Activated effector memory CD4-positive, alpha-beta T cell treated with Interleukin-2 at 50 U/mL for 16 hours (primary cell): Measurements from ENCODE around the gene FOXD4L6.
"Not testable (repeated sequence)": the region's sequence is repeated elsewhere in the genome, so short reads cannot be mapped to it uniquely, and the experiment has no call there.

ENCODE experiments used
- DNase-seq: peaks from one replicate; pipeline ENCODE4 v3.0.0-alpha.2; 2020

FOXD4L6 gene

DNA sequence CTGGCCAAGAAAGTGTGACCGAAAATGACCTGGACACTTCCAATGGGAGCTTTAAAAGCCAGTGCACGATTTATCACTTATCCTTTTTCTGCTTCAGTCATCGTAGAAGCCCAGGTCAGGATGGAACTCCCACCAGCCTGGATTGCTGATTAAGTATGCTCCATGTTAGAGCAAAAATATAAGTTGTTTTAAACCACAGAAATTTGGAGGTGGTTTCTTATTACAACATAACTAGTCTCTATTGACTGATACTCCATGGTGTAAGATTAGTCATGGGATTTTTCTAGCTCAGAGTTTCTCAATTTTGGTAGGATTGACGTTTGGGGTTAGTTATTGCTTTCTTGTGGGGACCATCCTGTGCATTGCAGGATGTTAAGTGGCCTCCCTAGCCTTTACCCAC is 29.7 kb downstream of the FOXD4L6 start:
- not testable (repeated sequence) for DNase-seq

DNA sequence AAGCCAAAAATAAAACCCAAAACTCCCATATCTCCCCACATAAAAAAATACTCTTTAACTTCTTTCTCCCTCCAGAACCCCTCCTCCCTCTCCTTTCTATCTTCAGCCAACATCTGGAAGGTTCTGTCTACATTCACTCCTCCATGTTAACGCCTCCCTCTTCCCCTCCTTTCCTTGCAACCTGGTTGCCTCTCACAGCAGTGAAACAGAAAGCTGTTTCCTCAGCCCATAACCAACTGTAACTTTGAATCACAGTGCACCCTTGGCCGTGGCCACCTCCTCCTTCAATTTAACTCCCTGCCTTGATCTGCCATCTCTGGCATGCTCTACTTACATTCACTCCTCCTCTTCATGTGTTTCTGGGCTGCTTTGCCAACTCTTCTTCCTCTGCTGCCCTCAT is 33.4 kb downstream of the FOXD4L6 start:
- DNase-seq = not testable (repeated sequence)

DNA sequence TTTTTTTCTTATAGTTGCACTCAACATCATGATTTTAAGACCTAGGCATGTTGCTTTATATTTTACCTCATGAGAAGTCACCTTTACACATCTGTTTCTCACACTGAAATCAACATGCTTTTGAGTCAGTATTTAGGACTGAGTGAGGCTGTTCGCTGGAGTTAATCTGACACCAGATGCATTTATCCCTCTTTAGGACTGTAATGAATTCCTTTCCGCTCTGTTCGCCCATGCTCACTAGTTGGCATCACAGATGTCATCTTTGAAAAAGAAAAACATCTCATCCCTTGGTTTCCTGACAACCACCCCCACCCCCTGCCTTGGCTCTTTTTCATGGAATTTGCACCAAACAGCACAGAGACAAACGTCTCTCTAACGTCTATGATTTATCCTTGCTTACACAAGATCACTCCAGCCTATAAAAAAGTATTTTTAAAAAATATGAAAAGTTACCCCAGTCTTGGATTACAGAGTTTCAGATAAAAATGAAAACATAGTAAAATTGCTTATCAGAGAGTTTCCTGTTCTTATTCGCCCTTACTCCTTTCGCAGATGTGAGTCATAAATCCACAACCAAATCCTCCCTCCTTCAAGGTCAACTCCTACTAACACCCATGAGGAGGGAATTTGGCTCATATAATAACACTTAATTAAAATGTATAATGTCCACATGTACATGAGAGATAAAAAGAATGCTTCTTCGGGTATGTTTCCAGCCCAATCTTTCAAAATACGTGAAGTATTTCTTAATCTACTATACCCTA is 34.3 kb downstream of the FOXD4L6 start:
- DNase-seq = not testable (repeated sequence)

DNA sequence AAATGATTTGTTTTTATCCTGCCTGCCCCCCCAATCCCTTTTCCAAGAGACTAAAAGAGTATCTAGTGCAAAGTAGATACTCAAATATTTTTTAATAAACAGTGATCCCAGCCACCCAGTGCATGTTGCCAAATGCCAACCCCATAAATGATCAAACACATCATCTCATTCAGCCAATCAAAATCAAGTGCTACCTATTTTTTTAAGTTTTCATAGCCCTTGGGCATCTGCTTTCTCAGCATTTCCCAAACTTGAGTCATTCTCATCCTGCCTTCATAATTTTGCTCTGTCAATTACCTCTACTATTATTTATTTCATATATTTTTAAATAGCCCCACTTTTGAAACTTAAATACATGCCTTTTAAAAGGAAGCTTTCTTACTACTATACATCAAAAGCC is 37.6 kb downstream of the FOXD4L6 start:
- not testable (repeated sequence) for DNase-seq

DNA sequence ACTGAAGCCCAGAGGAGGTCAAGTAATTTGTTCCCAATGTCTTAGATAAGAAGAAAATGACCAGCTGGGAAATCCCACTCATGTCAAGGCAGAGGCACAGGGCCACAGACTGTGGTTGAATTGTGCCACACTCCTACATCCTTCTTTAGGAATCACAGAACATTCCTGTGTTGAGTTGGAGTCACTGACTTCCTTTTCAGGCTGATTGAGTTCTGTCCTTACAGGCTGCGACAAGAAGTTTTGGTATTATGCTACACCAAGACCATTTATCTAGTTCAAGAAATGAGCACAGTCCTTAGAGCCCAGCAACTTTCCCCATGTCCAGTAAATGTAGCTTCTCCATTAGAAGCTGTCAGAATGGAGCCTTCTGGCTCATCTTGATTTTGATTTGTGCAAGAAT is 38.1 kb downstream of the FOXD4L6 start:
- not testable (repeated sequence) for DNase-seq

DNA sequence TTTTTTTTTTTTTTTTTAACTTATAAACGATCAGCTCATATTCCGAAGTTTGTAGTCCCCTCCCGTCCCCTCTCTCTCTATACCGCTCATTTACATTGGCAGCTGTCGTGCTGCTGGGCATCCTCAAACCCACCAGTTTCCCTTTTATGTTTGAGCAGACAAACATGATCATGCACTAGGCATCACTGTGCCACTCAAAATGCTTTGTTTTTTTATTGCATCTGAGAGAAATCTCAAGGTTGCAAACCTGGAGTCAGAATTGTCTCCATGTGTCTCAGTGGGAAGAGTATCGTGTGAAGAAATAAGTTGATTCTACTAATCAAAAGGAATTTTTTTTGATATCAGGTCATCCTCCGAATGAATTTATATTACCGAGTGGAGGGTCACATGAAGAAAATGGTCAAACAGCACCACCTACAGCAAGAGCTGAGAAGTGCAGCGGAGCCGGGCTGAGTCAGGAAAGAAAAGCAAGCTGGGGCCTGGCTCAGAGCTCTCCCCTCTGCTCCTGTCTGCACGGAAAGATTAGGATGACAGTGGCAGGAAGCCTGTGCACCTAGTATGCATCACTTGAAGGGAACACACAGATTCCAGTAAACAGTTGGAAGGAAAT is 39.9 kb downstream of the FOXD4L6 start:
- not testable (repeated sequence) for DNase-seq

DNA sequence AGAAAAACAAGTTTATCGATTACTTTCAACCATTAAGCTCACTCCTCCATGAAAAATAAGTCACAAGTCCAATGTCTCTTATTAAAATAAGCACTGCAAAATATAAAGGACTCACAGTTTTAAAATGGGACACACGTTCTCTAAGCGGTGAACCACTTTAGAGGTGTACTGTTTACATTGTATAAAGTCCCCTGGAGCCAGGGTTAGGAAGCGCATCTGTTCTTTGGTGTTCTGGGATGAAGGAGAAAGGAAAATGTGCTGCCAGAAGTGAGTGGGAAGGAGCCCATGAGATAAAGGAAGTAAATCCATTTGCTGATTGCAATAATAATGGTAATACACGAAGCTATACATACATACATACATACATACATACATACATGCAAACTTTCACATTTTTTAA is 40.6 kb downstream of the FOXD4L6 start:
- not testable (repeated sequence) for DNase-seq

DNA sequence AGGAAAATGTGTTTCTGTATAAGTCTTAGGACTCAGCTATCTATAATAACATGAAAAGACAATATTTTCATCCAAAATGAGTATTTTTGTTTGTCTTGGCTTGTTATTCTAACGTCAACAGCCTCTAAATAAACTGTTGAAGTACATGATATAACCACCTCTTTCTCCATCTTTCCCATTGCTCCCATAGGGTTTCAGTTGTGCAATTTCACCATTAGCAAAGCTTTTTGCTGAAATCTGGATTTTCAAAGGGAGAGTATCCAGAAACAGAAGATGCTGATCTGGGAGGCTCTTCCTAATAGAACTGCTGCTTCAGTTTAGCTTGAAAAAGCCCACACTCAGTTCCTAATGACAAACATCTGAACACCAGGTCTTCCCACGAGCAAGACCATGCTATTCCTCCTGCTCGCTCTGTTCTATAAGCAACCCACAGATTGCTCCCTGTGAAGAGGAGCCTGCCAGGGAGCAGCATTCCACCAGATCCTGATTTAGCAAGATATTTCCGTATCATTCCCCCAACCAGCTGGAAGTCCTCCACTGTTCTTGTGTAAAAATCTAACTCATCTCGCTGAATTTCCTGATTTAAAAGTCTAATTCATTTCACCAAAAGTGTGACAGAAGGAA is 41.2 kb downstream of the FOXD4L6 start:
- DNase-seq = not testable (repeated sequence)

DNA sequence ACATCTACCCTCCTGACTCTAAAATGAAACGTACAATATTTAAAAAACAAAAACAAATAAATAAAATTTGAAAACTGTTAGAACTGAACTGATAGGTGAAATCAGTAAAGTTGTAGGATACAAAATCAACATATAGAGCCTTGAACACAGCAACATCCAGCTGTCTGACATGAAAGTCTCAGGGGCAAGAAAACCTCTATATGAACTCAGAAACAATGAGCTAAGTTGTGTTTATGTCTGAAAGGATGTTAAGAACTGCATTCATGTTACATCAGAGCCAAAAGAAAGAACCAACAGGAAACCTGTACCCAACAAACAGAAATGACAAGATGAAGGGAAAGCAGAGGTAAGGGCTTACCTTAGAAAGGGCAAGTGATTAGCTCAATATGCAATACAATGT is 41.8 kb downstream of the FOXD4L6 start:
- not testable (repeated sequence) for DNase-seq

DNA sequence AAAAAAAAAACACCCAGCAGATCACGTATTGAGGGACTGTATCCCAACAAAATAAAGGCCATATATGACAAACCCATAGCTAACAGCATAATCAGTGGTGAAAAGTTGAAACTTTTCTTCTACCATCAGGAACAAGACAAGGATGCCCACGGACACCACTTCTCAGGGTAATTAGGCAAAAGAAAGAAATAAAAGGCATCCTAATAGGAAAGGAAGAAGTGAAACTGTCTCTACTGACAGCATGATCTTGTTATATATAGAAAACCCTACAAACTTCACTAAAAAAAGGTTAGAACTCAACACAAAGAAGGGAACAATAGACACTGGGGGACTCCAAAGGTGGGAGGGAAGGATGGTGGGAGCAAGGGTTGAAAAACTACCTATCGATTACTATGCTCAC is 42.3 kb downstream of the FOXD4L6 start:
- not testable (repeated sequence) for DNase-seq

DNA sequence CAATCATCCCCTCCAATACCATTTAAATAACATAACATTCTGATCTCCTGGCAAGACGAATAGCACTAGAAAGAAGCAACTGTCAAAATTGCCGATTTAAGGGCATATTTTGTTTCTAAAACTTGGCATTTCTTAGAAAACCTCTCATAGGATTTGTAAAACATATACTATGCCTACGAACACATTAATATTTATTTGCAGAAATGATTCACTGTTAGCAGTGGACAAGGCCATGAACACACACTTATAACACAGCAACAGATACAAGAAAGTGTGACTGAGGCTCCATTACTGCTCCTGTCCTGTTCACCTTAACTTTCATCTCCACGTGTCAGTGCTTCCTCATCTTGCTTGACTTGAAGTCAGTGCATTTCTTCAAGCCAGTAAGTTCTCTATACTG is 46.1 kb downstream of the FOXD4L6 start:
- DNase-seq = not testable (repeated sequence)

DNA sequence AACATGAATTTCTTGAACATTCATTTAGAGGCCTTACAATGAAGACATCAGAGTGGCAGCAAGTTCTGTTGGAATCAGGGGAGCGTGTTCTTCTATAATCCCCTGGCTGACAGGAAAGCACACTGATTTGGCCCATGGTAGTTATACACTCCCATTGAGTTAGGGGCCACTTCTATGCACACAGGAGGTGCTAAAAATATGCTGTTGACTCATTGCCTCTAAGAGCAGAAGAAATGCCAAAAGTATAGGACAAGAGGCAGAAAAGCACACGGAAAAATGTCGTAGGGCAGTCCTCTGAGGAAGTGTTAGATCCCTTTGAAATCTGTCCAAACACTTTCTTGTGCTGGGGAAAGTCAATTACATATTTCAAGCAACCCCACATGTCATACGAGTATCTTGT is 49.0 kb downstream of the FOXD4L6 start:
- not testable (repeated sequence) for DNase-seq

DNA sequence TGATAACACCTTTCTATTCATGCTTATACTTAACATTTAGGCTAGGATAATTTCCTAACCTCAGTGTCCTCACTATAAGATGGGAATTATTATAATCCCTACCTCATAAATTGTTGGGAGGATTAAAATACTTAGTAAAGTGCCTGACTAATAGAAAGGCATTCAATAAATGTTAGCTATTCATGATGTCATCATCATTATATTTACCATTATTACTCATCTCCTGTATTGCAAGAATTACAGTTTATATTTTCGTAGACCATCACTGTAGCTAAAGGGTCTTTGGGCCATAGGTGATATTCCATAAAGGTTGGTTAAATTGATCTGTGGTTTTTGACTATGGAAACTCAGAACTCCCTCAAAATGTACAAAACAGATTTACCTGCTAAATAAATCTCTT is 50.9 kb downstream of the FOXD4L6 start:
- DNase-seq = not testable (repeated sequence)
